DOHH2 (cell line): ENCODE measurements around the gene TBX20.

Source experiments
- H3F3A ChIP-seq: fragments of 200-600 bp; sonication (generic), shearing (Covaris generic); 2 replicates; pipeline ENCODE4 v1.6.0; 2016; ENCODE audit warnings: antibody characterized with exemption, mild to moderate bottlenecking; ENCODE audit not compliant: control insufficient read depth, insufficient read depth
- H3K27ac ChIP-seq: fragments of 200-600 bp; sonication (generic); 2 replicates; pipeline ENCODE4 v1.5.1; 2014; ENCODE audit warnings: low read depth, mild to moderate bottlenecking, low read length, moderate library complexity
- H3K27me3 ChIP-seq: fragments of 200-600 bp; sonication (generic); 2 replicates; pipeline ENCODE4 v1.6.1; 2014; ENCODE audit warnings: mild to moderate bottlenecking, low read length, mixed read lengths; ENCODE audit not compliant: control insufficient read depth
- H3K36me3 ChIP-seq: fragments of 200-600 bp; sonication (generic); 2 replicates; pipeline ENCODE4 v1.6.1; 2014; ENCODE audit warnings: mild to moderate bottlenecking, low read length, moderate library complexity, mixed read lengths; ENCODE audit not compliant: control insufficient read depth
- H3K4me1 ChIP-seq: fragments of 200-600 bp; sonication (generic); 2 replicates; pipeline ENCODE4 v1.6.1; 2014; ENCODE audit warnings: mild to moderate bottlenecking, low read length, mixed read lengths; ENCODE audit not compliant: control insufficient read depth
- H3K4me2 ChIP-seq: fragments of 200-600 bp; sonication (generic); 2 replicates; pipeline ENCODE4 v1.6.0; 2014; ENCODE audit warnings: mild to moderate bottlenecking, low read length, moderate library complexity
- H3K4me3 ChIP-seq: fragments of 200-600 bp; sonication (generic); 2 replicates; pipeline ENCODE4 v1.5.1; 2014; ENCODE audit warnings: mild to moderate bottlenecking, low read length, mixed read lengths
- H3K79me2 ChIP-seq: fragments of 200-600 bp; sonication (generic); 2 replicates; pipeline ENCODE4 v1.6.1; 2014; ENCODE audit warnings: mild to moderate bottlenecking, low read length, mixed read lengths; ENCODE audit not compliant: control insufficient read depth
- H3K9me2 ChIP-seq: fragments of 200-600 bp; sonication (generic); replicated peaks from 2 replicates; pipeline ENCODE4 v1.6.1; 2014; ENCODE audit warnings: mild to moderate bottlenecking, low read length, mixed read lengths; ENCODE audit not compliant: control insufficient read depth
- H3K9me3 ChIP-seq: fragments of 200-600 bp; sonication (generic); 2 replicates; pipeline ENCODE4 v1.6.1; 2014; ENCODE audit warnings: antibody characterized with exemption, low read length, mixed read lengths; ENCODE audit not compliant: control insufficient read depth, insufficient read depth
- H4K20me1 ChIP-seq: fragments of 200-600 bp; sonication (generic); 2 replicates; pipeline ENCODE4 v1.6.0; 2014; ENCODE audit warnings: low read depth, mild to moderate bottlenecking, antibody characterized with exemption, low read length, moderate library complexity; ENCODE audit not compliant: control insufficient read depth, insufficient read depth
- EZH2phosphoT487 ChIP-seq: fragments of 200-600 bp; sonication (generic); IDR thresholded peaks from 2 replicates; pipeline ENCODE4 v1.6.1; 2017; ENCODE audit warnings: borderline replicate concordance, mild to moderate bottlenecking, antibody characterized with exemption, low read length, moderate library complexity, mixed read lengths
- TF ChIP-seq, protein P1 (sequence below): fragments of 200-600 bp; sonication (generic); IDR thresholded peaks from one replicate; pipeline ENCODE4 v1.5.1; 2014; ENCODE audit warnings: antibody characterized with exemption, mild to moderate bottlenecking, low read depth, low read length; ENCODE audit not compliant: poor library complexity, severe bottlenecking

TBX20 gene

DNA sequence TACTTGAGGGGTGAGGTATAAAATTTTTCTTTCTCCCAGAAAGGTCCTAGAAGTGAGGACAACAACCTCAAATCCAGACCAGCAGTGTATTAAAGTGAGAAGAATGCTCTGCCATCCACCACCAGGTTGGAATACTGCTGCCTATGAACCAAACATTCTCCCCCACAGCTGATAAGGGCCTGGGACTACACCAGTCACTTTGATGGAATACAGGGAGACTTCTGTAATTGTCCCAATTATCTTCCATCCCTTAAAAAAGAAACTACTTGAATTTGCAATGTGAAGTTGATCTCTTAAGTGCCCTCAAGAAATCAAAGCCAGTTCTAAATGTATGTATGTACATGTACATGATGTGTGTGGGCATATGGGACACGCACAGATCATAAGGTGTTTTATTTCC is 3.0 kb downstream of the TBX20 start:
- Histone ChIP-seq H3F3A (no peaks in the 10 kb centered on the region), H3K27me3 (peaks cover 57% of the 10 kb centered on the region), H3K4me2 (no peak overlapping the region; the same call in 1 of the 2 replicates), H4K20me1 (no peaks in the 10 kb centered on the region), H3K9me3 (no peaks in the 10 kb centered on the region), H3K36me3 (no peaks in the 10 kb centered on the region), H3K27ac (no peak overlapping the region), H3K4me3 (no peak overlapping the region), H3K79me2 (no peaks in the 10 kb centered on the region), H3K9me2 (no peaks in the 10 kb centered on the region), H3K4me1 (no peaks in the 10 kb centered on the region; the same call in 1 of the 2 replicates)
- TF ChIP-seq, protein P1, sequence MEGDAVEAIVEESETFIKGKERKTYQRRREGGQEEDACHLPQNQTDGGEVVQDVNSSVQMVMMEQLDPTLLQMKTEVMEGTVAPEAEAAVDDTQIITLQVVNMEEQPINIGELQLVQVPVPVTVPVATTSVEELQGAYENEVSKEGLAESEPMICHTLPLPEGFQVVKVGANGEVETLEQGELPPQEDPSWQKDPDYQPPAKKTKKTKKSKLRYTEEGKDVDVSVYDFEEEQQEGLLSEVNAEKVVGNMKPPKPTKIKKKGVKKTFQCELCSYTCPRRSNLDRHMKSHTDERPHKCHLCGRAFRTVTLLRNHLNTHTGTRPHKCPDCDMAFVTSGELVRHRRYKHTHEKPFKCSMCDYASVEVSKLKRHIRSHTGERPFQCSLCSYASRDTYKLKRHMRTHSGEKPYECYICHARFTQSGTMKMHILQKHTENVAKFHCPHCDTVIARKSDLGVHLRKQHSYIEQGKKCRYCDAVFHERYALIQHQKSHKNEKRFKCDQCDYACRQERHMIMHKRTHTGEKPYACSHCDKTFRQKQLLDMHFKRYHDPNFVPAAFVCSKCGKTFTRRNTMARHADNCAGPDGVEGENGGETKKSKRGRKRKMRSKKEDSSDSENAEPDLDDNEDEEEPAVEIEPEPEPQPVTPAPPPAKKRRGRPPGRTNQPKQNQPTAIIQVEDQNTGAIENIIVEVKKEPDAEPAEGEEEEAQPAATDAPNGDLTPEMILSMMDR: no peak
- no peak for TF ChIP-seq EZH2phosphoT487

DNA sequence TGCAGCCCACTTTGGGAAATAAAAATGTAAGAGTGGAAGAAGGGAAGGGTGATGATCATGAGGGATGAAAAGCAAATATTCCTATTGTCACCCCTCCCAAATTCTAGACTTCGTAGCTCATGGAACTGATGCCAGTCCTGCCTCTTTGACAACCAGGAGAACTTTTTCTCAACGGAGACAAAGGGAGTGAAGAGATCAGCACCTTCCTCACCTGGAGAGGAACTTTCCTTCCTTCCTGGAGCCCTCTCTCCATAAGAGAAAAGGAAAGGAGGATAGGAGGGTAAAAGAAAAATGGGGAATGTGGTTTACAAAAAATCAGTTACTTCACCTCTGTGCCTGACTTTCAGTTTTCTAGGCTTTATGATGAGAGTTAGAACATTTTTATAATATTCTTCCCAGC is 3.4 kb downstream of the TBX20 start:
- no peaks in the 10 kb centered on the region for H3K9me3 ChIP-seq
- H3K79me2 ChIP-seq: no peaks in the 10 kb centered on the region
- peaks cover 58% of the 10 kb centered on the region for H3K27me3 ChIP-seq
- H3K4me1 ChIP-seq: no peaks in the 10 kb centered on the region; the same call in 1 of the 2 replicates
- no peaks in the 10 kb centered on the region for H3K36me3 ChIP-seq
- no peaks in the 10 kb centered on the region for H4K20me1 ChIP-seq
- no peak for TF ChIP-seq EZH2phosphoT487
- TF ChIP-seq, protein P1: no peak
- no peaks in the 10 kb centered on the region for H3F3A ChIP-seq
- H3K4me3 ChIP-seq: no peak overlapping the region
- no peak overlapping the region for H3K27ac ChIP-seq
- no peaks in the 10 kb centered on the region for H3K9me2 ChIP-seq
- no peak overlapping the region for H3K4me2 ChIP-seq

DNA sequence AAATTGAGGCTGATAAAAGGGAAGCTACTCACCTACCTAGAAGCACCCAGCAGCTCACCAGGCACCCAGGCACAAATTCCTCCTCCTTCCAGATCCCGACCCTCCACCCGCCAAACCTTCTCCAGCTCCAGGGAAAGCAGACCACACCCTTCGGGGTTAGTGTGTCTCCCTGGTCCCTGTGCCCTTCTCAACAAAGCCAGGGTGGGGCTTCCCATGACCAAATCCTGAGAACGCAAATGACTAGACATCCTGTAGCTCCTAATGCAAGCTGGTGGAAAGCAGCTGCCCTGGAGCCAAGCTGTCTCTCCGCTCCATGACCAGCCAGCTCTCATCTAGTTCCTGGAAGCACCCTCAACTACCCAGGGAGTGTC is 4.4 kb downstream of the TBX20 start:
- H3K36me3 ChIP-seq: no peaks in the 10 kb centered on the region
- H3K4me3 ChIP-seq: no peak overlapping the region
- peaks cover 62% of the 10 kb centered on the region for H3K27me3 ChIP-seq
- H4K20me1 ChIP-seq: no peaks in the 10 kb centered on the region
- no peaks in the 10 kb centered on the region for H3K9me2 ChIP-seq
- peak; percentile 78; the same call in 1 of the 2 replicates for TF ChIP-seq EZH2phosphoT487
- TF ChIP-seq, protein P1: no peak
- no peaks in the 10 kb centered on the region for H3K79me2 ChIP-seq
- no peaks in the 10 kb centered on the region; the same call in 1 of the 2 replicates for H3K4me1 ChIP-seq
- H3K9me3 ChIP-seq: no peaks in the 10 kb centered on the region
- no peak overlapping the region for H3K4me2 ChIP-seq
- H3F3A ChIP-seq: no peaks in the 10 kb centered on the region
- no peak overlapping the region for H3K27ac ChIP-seq
